A549 (cell line): ENCODE measurements around the gene ZNF134.

Source experiments
- CTCF ChIP-seq: fragments of >200 bp; sonication (Bioruptor Twin); formaldehyde crosslinking; IDR thresholded peaks from 3 replicates; pipeline ENCODE4 v1.5.1; 2016
- HDAC2 ChIP-seq: fragments of 200-600 bp; sonication (generic); IDR thresholded peaks from 2 replicates; pipeline ENCODE4 v1.6.1; 2016
- ZFP36 ChIP-seq: fragments of 450-650 bp; IDR thresholded peaks from 2 replicates; pipeline ENCODE4 v1.6.1; 2014; ENCODE audit warnings: borderline replicate concordance; ENCODE audit not compliant: partially characterized antibody

- TF ChIP-seq ZFP36 (no peak), HDAC2 (no peak), CTCF (no peak)
Observed at GRCh38 chr19:57583104-57583520, 30.9 kb upstream of the ZNF134 start.
